Lower lobe of right lung (tissue), 2 donors: ENCODE data around the gene MIPOL1. TPM values are rescaled to one million over a fixed set of nuclear protein-coding genes. Genes with fewer than 3 reads are reported as not detected.

Experiments used
- ATAC-seq, 2 donors: fragments of 200-7000 bp; cut with Tn5 transposase; one replicate each; pipeline ENCODE4 v1.9.1; 2020 to 2022; ENCODE audit warnings: mild to moderate bottlenecking in 2 of 2, moderate library complexity in 2 of 2
- DNase-seq: peaks from one replicate; pipeline ENCODE4 v3.0.0-alpha.2; 2020
- H3K27ac ChIP-seq: fragments of 200-600 bp; one replicate; pipeline ENCODE4 v1.8.0; 2022
- H3K27me3 ChIP-seq: fragments of 200-600 bp; one replicate; pipeline ENCODE4 v1.8.0; 2022; ENCODE audit warnings: low read depth
- H3K36me3 ChIP-seq: fragments of 200-600 bp; one replicate; pipeline ENCODE4 v1.8.0; 2022; ENCODE audit warnings: mild to moderate bottlenecking
- H3K4me1 ChIP-seq: fragments of 200-600 bp; one replicate; pipeline ENCODE4 v1.8.0; 2022
- H3K4me3 ChIP-seq: fragments of 200-600 bp; one replicate; pipeline ENCODE4 v1.8.0; 2022; ENCODE audit warnings: mild to moderate bottlenecking
- H3K9me3 ChIP-seq: fragments of 200-600 bp; one replicate; pipeline ENCODE4 v1.8.0; 2022
- intact Hi-C: fragments of 100-400 bp; cut with DNase I; formaldehyde crosslinking; loops from one replicate; pipeline ENCODE4 v1.11.0; 2022
- total RNA-seq: library from RNA; stranded (reverse); fragmentation: NEBNext Ultra II Directional; extraction: Animal tissue kit (Norgen Biotek cat#: 25700); gene quantifications from one replicate; pipeline ENCODE4 v1.2.1, GENCODE V29; 2021
- TF ChIP-seq, protein P1 (sequence below): fragments of 200-600 bp; IDR thresholded peaks from one replicate; pipeline ENCODE4 v1.8.0; 2022; ENCODE audit warnings: antibody characterized with exemption, mild to moderate bottlenecking
- donor health status: DM: no; HTN: yes; CAD: no; lungs with severe emphysema.

The MIPOL1 gene
- total RNA-seq, 1 donor from 2014 or later: 12.1 TPM

DNA sequence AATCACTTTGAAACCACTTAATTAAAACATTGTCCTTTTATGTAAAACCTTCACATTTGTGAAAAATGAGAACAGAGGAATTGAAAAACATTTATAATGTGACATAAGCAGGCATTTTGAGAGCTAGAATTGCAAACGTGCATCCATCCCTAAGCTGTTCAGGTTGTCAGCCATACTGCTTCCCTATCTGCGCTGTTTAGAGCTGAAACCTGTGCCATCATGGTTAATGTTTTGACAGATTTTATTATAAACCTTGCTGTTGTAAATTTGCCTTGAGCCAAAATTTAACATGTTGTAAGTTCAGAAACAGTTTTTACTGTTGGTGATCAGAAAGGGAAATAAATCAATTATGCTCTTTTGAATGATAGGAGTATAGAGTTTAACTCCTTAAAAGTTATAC lies 365.5 kb downstream of the MIPOL1 start:
- Histone ChIP-seq H3K4me1 (no peaks in the 10 kb centered on the region), H3K9me3 (no peaks in the 10 kb centered on the region), H3K36me3 (no peaks in the 10 kb centered on the region), H3K4me3 (no peak overlapping the region), H3K27ac (no peak overlapping the region), H3K27me3 (no peaks in the 10 kb centered on the region)
- DNase-seq: no peak
- no peak for ATAC-seq
- TF ChIP-seq, protein P1, sequence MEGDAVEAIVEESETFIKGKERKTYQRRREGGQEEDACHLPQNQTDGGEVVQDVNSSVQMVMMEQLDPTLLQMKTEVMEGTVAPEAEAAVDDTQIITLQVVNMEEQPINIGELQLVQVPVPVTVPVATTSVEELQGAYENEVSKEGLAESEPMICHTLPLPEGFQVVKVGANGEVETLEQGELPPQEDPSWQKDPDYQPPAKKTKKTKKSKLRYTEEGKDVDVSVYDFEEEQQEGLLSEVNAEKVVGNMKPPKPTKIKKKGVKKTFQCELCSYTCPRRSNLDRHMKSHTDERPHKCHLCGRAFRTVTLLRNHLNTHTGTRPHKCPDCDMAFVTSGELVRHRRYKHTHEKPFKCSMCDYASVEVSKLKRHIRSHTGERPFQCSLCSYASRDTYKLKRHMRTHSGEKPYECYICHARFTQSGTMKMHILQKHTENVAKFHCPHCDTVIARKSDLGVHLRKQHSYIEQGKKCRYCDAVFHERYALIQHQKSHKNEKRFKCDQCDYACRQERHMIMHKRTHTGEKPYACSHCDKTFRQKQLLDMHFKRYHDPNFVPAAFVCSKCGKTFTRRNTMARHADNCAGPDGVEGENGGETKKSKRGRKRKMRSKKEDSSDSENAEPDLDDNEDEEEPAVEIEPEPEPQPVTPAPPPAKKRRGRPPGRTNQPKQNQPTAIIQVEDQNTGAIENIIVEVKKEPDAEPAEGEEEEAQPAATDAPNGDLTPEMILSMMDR: no peak
- intact Hi-C loops: no loop called here

DNA sequence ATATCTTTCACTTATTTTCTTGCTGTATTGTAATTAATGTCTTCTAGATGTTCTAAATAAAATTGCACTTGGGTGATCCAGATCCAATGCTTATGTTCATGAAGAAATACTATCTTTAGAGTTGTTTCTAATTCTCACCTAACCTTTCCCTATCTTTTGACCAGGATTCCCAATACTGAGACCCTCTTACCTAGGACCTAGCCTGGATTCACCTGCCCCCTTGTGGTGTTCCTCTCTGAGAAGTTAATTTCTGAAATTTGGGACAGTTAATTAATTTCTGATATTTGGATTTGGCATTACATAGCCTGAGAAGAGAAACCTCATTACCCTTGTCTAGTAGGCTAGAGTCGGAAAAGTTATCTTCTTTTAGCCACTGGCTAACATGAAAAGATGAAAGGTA lies 367.8 kb downstream of the MIPOL1 start:
- Histone ChIP-seq H3K4me3 (no peak overlapping the region), H3K36me3 (no peaks in the 10 kb centered on the region), H3K27me3 (no peaks in the 10 kb centered on the region), H3K9me3 (no peaks in the 10 kb centered on the region), H3K4me1 (no peaks in the 10 kb centered on the region), H3K27ac (no peak overlapping the region)
- DNase-seq: no peak
- intact Hi-C loops: no loop called here
- ATAC-seq: peak in 1 of 2 donors; percentile 53
- TF ChIP-seq, protein P1: peak; percentile 17

DNA sequence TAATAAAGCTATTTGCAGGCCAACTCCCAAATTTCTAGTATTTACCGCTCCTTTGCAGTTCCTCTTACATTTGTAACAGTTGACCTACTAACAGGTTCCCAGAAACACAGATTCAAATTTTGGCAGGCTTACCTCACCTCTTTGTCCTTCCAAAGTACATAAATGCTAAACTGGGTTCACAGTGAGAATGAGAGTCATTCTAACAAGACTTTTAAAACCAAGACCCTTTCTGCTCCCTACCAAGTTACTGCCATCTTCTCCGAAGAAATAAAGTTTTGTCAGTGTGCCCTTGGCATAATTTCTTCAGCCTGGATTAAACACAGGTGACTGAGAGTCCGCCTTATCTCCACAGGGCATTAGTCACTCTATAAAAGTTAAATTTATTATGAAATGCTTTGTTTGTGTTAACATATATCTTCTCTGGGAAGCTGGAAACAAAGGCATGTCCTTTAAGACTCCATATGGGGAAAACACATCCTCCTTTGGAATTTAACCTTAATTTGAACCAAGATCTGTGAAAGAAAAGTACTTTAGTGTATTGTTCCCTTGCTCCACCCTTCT lies 369.2 kb downstream of the MIPOL1 start:
- ATAC-seq (peak in 1 of 2 donors; percentile 88), DNase-seq (no peak)
- TF ChIP-seq, protein P1: no peak
- no peak overlapping the region for H3K4me3 ChIP-seq
- no peaks in the 10 kb centered on the region for H3K36me3 ChIP-seq
- intact Hi-C loops: no loop called here
- no peaks in the 10 kb centered on the region for H3K27me3 ChIP-seq
- H3K27ac ChIP-seq: peak overlapping the region; percentile 53
- no peaks in the 10 kb centered on the region for H3K9me3 ChIP-seq
- no peaks in the 10 kb centered on the region for H3K4me1 ChIP-seq

DNA sequence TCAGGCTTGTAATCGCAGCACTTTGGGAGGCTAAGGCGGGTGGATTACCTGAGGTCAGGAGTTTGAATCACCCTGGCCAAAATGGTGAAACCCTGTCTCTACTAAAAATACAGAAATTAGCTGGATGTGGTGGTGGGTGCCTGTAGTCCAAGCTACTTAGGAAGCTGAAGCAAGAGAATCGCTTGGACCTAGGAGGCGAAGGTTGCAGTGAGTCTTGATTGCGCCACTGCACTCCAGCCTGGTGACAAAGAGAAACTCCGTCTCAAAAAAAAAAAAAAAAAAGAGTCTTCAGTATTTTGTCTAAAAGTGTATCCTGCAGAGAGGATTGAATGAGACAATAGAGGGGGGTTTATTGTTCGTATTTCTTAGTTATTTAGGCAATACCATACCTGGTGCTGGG lies 372.0 kb downstream of the MIPOL1 start:
- TF ChIP-seq, protein P1: no peak
- Histone ChIP-seq H3K27me3 (no peaks in the 10 kb centered on the region), H3K36me3 (no peaks in the 10 kb centered on the region), H3K9me3 (no peaks in the 10 kb centered on the region), H3K4me1 (no peaks in the 10 kb centered on the region), H3K4me3 (no peak overlapping the region), H3K27ac (no peak overlapping the region)
- ATAC-seq: no peak
- intact Hi-C loops: no loop called here
- DNase-seq: no peak

DNA sequence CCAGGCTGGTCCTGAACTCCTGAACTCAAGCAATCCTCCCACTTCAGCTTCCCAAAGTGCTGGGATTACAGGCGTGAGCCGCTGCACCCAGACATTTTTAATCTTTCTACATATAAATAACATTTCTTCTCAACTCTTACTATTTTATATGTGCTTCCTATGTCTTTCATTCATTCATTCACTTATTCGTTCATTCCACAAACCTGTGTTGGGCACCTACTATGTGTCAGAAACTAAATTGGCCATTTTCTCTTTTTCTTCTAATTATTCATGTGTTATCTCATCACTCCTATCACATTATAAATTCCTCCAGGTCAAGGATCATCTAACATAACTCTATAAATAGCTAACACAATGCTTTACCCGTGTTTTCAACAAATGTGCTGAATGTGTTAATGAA lies 373.7 kb downstream of the MIPOL1 start:
- ATAC-seq (no peak), DNase-seq (no peak)
- Histone ChIP-seq H3K27ac (no peak overlapping the region), H3K4me3 (no peak overlapping the region), H3K9me3 (no peaks in the 10 kb centered on the region), H3K4me1 (no peaks in the 10 kb centered on the region), H3K27me3 (no peaks in the 10 kb centered on the region), H3K36me3 (no peaks in the 10 kb centered on the region)
- intact Hi-C loops: no loop called here
- TF ChIP-seq, protein P1: no peak

DNA sequence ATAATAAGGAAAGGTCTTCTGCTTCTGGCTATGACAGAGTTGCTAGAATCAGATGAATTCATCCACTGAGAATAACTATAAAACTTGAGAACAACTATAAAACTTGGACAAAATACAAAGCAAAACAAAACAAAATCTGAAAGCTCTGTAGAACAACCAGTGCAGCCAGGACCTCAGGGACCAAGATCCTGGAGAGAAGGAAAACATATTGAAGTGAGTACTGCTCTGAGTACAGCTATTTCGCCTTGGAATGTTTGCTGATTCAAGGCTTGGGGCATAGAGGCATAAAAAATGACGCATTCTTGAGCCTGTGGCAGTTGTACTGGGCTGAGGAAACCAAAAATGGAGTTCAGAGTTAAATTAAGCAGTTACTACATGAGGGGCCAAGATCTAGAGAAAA lies 375.6 kb downstream of the MIPOL1 start:
- H3K4me1 ChIP-seq: no peaks in the 10 kb centered on the region
- ATAC-seq (peak in 1 of 2 donors; percentile 78), DNase-seq (no peak)
- H3K27ac ChIP-seq: no peak overlapping the region
- TF ChIP-seq, protein P1: no peak
- no peaks in the 10 kb centered on the region for H3K36me3 ChIP-seq
- intact Hi-C loops: no loop called here
- no peaks in the 10 kb centered on the region for H3K27me3 ChIP-seq
- no peaks in the 10 kb centered on the region for H3K9me3 ChIP-seq
- H3K4me3 ChIP-seq: no peak overlapping the region
